NCI-H1105 (cell line): ENCODE measurements around the gene DDX1.
"Not testable (repeated sequence)": the region's sequence is repeated elsewhere in the genome, so short reads cannot be mapped to it uniquely, and the experiment has no call there.

Experiments
- DNase-seq: peaks from one replicate; lab custom pipeline; 2025; lab: John Stamatoyannopoulos, UW

The DDX1 gene

GRCh38 chr2:15591692-15592463 is at the start of gene DDX1:
DDX1 (plus strand) TSS chr2:15591868; CDS start chr2:15591934, 66 bp downstream.
- peak; percentile 66 for DNase-seq

GRCh38 chr2:15542269-15542668 is 49.4 kb upstream of the DDX1 start:
- not testable (repeated sequence) for DNase-seq

GRCh38 chr2:15543053-15543452 is 48.6 kb upstream of the DDX1 start:
- DNase-seq = no peak

- DNase-seq = no peak
Measured at GRCh38 chr2:15543541-15543940, 48.1 kb upstream of the DDX1 start.

- DNase-seq = no peak
Measured at GRCh38 chr2:15544227-15544626, 47.4 kb upstream of the DDX1 start.

- DNase-seq = no peak
Measured at GRCh38 chr2:15546297-15547098, 45.2 kb upstream of the DDX1 start.

- DNase-seq = no peak
Measured at GRCh38 chr2:15547115-15547876, 44.4 kb upstream of the DDX1 start.

GRCh38 chr2:15548974-15549373 is 42.7 kb upstream of the DDX1 start:
- DNase-seq = no peak

- no peak for DNase-seq
Measured at GRCh38 chr2:15553519-15553918, 38.1 kb upstream of the DDX1 start.

GRCh38 chr2:15553951-15554350 is 37.7 kb upstream of the DDX1 start:
- no peak for DNase-seq

GRCh38 chr2:15554525-15555218 is 37.0 kb upstream of the DDX1 start:
- no peak for DNase-seq

- no peak for DNase-seq
Measured at GRCh38 chr2:15555760-15556193, 35.9 kb upstream of the DDX1 start.

GRCh38 chr2:15556311-15556930 is 35.2 kb upstream of the DDX1 start:
- DNase-seq = no peak

GRCh38 chr2:15557887-15558311 is 33.8 kb upstream of the DDX1 start:
- no peak for DNase-seq

- DNase-seq = no peak
Measured at GRCh38 chr2:15559379-15560139, 32.1 kb upstream of the DDX1 start.

GRCh38 chr2:15560140-15560987 is 31.3 kb upstream of the DDX1 start:
- DNase-seq = peak; percentile 36

GRCh38 chr2:15560988-15561573 is 30.6 kb upstream of the DDX1 start, which contains the start of gene NBAS:
NBAS (minus strand) TSS chr2:15561334; CDS start chr2:15561304, 30 bp downstream.
- peak; percentile 69 for DNase-seq

GRCh38 chr2:15561574-15562344 is 29.9 kb upstream of the DDX1 start:
- peak; percentile 5 for DNase-seq
